Measurements from ENCODE around the gene NRXN3. TPM values are rescaled to one million over a fixed set of nuclear protein-coding genes. Genes with fewer than 3 reads are reported as not detected.

The NRXN3 gene
- total RNA-seq, 1 experiment from 2014 or later: not detected

DNA sequence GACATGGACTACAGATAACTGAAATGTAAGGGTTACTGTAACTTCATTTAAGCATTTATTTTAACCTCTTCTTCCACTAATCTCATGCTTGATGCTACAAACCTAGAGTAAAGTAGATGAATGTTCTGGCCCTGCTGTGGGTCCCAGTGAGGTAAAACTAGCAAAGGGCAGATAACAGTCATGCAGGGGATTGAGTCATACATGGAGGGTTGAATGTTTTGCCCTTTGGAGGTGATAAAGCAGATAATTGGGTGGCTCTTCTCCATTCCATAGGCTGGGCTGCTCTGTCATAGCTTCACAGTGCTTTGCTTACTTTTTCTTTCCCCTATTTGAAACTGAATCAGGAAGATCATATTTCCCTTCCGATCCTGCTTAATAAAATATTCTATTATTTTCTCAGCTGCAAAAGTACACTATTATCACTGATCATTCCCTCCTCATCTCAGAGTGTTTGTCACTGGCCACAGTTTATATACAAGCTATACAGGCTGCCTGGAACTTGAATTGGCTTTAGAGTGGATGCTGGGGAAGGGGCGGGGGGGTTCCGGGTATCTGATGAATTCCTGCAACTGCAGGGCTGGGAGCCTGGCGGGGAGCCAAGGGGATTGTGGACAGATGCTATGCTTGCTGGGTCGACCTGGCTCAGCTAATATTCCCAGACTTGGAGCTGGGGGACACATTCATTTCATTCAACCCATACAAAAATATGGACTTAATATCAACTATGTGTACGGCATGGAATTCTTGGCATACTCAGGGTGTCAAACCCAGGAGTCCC is 235.1 kb downstream of the NRXN3 start:
- no peak for ATAC-seq
- no peak overlapping the region for H3K4me2 ChIP-seq (ENCODE audit: low read length)
- no peak for TF ChIP-seq RAD21 (IDR thresholded peaks at IDR 0.05; ENCODE audit: low read depth)
- no peak for TF ChIP-seq CEBPB (IDR thresholded peaks at IDR 0.05; ENCODE audit: low read depth)
- no peak for TF ChIP-seq POLR2A (IDR thresholded peaks at IDR 0.05; ENCODE audit: borderline replicate concordance, extremely low read depth, insufficient read depth, insufficient read length)
- no peak for TF ChIP-seq REST (IDR thresholded peaks at IDR 0.05; ENCODE audit: low read depth)
- TF ChIP-seq, protein P1, sequence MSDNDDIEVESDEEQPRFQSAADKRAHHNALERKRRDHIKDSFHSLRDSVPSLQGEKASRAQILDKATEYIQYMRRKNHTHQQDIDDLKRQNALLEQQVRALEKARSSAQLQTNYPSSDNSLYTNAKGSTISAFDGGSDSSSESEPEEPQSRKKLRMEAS (IDR thresholded peaks at IDR 0.05): no peak
- TF ChIP-seq SRF (IDR thresholded peaks at IDR 0.05; ENCODE audit: low read depth): no peak
- TF ChIP-seq ZNF274 (IDR thresholded peaks at IDR 0.05; ENCODE audit: low read depth, low read length): no peak
- no peak for TF ChIP-seq ELF1 (IDR thresholded peaks at IDR 0.05; ENCODE audit: borderline replicate concordance, low read depth)
- H3K79me2 ChIP-seq (ENCODE audit: insufficient read depth, low read length): no peaks in the 10 kb centered on the region
- H3K4me1 ChIP-seq (ENCODE audit: control insufficient read depth in 1 of 2, insufficient read depth in 2 of 2, low read length in 2 of 2): no peaks in the 10 kb centered on the region
- no peaks in the 10 kb centered on the region for H3K9me3 ChIP-seq (ENCODE audit: control insufficient read depth in 1 of 2, insufficient read depth in 1 of 2, low read depth in 1 of 2, low read length in 2 of 2)
- ChIA-PET POLR2A (no interaction called here), RAD21 (ENCODE audit: low non-redundant PET in 1 of 2, low total read pairs in 2 of 2, uncharacterized antibody in 2 of 2, unreplicated experiment in 2 of 2) (no interaction called here), CTCF (no interaction called here)
- no peaks in the 10 kb centered on the region for H4K20me1 ChIP-seq (ENCODE audit: insufficient read depth)
- H3K9ac ChIP-seq (ENCODE audit: low read length): no peak overlapping the region
- no peak overlapping the region for H2AFZ ChIP-seq (ENCODE audit: low read depth, low read length, poor library complexity, severe bottlenecking)
- no peaks in the 10 kb centered on the region for H3K36me3 ChIP-seq (ENCODE audit: control insufficient read depth in 1 of 2, insufficient read depth in 2 of 2, low read length in 2 of 2)
- H3K27me3 ChIP-seq (ENCODE audit: insufficient read depth, low read length): peaks cover 5% of the 10 kb centered on the region; the same call in 1 of the 2 replicates
- no peak overlapping the region for H3K27ac ChIP-seq (ENCODE audit: low read depth, low read length)
- no peak overlapping the region for H3K4me3 ChIP-seq (replicated peaks in 1 of 2; ENCODE audit: low read depth in 1 of 2, low read length in 2 of 2)
- intact Hi-C loops (cut with micrococcal nuclease): no loop called here
- H3K9me2 ChIP-seq (ENCODE audit: insufficient read depth): no peaks in the 10 kb centered on the region
- BruUV-seq (replicated peaks): no TSS peak
- DNase-seq (ENCODE audit: low read depth, low spot score): no peak

All from HCT116 (cell line).